ENCODE results near the gene SLC6A18. TPM values are rescaled to one million over a fixed set of nuclear protein-coding genes. Genes with fewer than 3 reads are reported as not detected.

Gene SLC6A18
- total and polyA plus RNA-seq, 2 of the 13 experiments (the other 11 are each of a cell fraction or from before 2014, with no cell fraction given): not detected

DNA sequence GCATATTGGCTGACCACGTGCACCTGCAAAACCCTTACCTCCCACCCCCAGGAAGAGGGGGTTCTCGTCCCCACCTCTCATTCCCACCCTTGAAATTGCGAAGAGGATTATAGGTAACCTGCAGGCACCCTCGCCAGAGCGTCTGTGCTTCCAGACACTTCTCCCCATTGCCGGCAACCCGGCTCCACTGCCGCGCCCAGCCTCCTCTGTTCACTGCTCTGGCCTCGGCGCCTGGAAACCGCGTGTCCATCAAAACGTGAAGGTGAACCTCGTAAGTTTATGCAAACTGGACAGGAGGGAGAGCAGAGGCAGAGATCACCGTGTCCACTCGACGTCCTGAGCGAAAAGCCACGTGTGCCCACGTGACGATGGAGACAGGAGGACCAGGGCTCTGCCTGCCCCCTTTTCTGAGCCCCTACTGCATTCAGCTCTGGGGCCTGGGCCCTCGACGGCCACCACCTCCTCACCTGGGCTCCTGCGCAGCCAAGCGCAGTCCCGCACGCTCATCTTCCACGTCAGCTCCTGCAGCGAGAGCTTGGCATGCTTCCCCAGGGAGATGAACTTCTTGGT lies 67.8 kb downstream of the SLC6A18 start:
- no peak overlapping the region for H3K9ac ChIP-seq (ENCODE audit: insufficient read depth, low read depth, low read length)
- intact Hi-C loops (cut with micrococcal nuclease; ENCODE audit: unreplicated experiment) (no loop called here), in situ Hi-C loops (cut with HindIII; ENCODE audit: extremely low pct_ligation_motif_present, low pct_unique_long_range_greater_than_20kb) (no loop called here)
- no peaks in the 10 kb centered on the region for H3K9me3 ChIP-seq (ENCODE audit: low read length)
- H3K4me2 ChIP-seq (ENCODE audit: low read depth, low read length): no peak overlapping the region
- no peaks in the 10 kb centered on the region for H3K36me3 ChIP-seq (replicated peaks in 1 of 2; ENCODE audit: control insufficient read depth in 1 of 2, insufficient read depth in 2 of 2, low read length in 2 of 2)
- peaks cover 5 to 21% of the 10 kb centered on the region in 2 experiments; a peak in 4 of 5 replicates for H3K27me3 ChIP-seq (ENCODE audit: control insufficient read depth in 1 of 2, insufficient read depth in 2 of 2, low read length in 2 of 2)
- H3K4me1 ChIP-seq (ENCODE audit: insufficient read depth, low read length): peaks cover 18% of the 10 kb centered on the region
- H3K27ac ChIP-seq (ENCODE audit: extremely low read length, insufficient read depth, low read length): no peak overlapping the region
- H3K4me3 ChIP-seq (replicated peaks in 1 of 3; ENCODE audit: insufficient read depth in 1 of 3, low read depth in 2 of 3, low read length in 3 of 3): no peak overlapping the region
- CTCF ChIA-PET (ENCODE audit: low intra/inter-chr PET ratio, low total read pairs): no interaction called here
- no peak overlapping the region for H2AFZ ChIP-seq (ENCODE audit: low read length)
- no peaks in the 10 kb centered on the region for H3K79me2 ChIP-seq (ENCODE audit: insufficient read depth, low read length)
- TF ChIP-seq FOXJ3 (CRISPR knock-in tag; IDR thresholded peaks at IDR 0.05; ENCODE audit: borderline replicate concordance) (no peak), ZNF24 (IDR thresholded peaks at IDR 0.05) (no peak)
- no peaks in the 10 kb centered on the region for H4K20me1 ChIP-seq (ENCODE audit: insufficient read depth, low read length)
- DNase-seq (ENCODE audit: low spot score) (no peak), ATAC-seq (no peak), FAIRE-seq (no peak)
- POLR2A ChIA-PET: no interaction called here
- WGBS (ENCODE audit: low lambda C conversion rate): 77% methylated on average over 29 of the region's 30 CpGs
- BruUV-seq (replicated peaks): no TSS peak

DNA sequence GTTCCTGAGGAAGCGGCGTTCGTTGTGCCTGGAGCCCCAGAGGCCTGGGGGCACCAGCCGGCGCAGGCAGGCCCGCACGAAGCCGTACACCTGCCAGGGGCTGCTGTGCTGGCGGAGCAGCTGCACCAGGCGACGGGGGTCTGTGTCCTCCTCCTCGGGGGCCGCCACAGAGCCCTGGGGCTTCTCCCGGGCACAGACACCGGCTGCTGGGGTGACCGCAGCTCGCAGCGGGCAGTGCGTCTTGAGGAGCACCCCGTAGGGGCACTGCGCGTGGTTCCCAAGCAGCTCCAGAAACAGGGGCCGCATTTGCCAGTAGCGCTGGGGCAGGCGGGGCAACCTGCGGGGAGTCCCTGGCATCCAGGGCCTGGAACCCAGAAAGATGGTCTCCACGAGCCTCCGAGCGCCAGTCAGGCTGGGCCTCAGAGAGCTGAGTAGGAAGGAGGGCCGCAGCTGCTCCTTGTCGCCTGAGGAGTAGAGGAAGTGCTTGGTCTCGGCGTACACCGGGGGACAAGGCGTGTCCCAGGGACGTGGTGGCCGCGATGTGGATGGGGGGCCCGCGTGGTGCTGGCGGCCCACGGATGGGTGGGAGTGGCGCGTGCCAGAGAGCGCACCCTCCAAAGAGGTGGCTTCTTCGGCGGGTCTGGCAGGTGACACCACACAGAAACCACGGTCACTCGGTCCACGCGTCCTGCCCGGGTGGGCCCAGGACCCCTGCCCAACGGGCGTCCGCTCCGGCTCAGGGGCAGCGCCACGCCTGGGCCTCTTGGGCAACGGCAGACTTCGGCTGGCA lies 68.4 kb downstream of the SLC6A18 start:
- in situ Hi-C loops (cut with HindIII; ENCODE audit: extremely low pct_ligation_motif_present, low pct_unique_long_range_greater_than_20kb): no loop called here
- H2AFZ ChIP-seq (ENCODE audit: low read length): no peak overlapping the region
- 82% methylated on average over 18 of the region's 60 CpGs for WGBS (ENCODE audit: low lambda C conversion rate)
- no TSS peak for BruUV-seq (replicated peaks)
- DNase-seq (ENCODE audit: low spot score): no peak
- H3K9ac ChIP-seq (ENCODE audit: insufficient read depth, low read depth, low read length): no peak overlapping the region
- no peaks in the 10 kb centered on the region for H4K20me1 ChIP-seq (ENCODE audit: insufficient read depth, low read length)
- no peak overlapping the region for H3K27ac ChIP-seq (ENCODE audit: extremely low read length, insufficient read depth, low read length)
- H3K36me3 ChIP-seq (replicated peaks in 1 of 2; ENCODE audit: control insufficient read depth in 1 of 2, insufficient read depth in 2 of 2, low read length in 2 of 2): no peaks in the 10 kb centered on the region
- H3K79me2 ChIP-seq (ENCODE audit: insufficient read depth, low read length): no peaks in the 10 kb centered on the region
- ATAC-seq: no peak
- no peak overlapping the region for H3K4me2 ChIP-seq (ENCODE audit: low read depth, low read length)
- H3K27me3 ChIP-seq (ENCODE audit: control insufficient read depth in 1 of 2, insufficient read depth in 2 of 2, low read length in 2 of 2): peaks cover 9 to 28% of the 10 kb centered on the region in 2 experiments; a peak in 4 of 5 replicates
- H3K9me3 ChIP-seq (ENCODE audit: low read length): no peaks in the 10 kb centered on the region
- TF ChIP-seq ZNF263 (CRISPR knock-in tag; IDR thresholded peaks at IDR 0.05) (no peak), ZNF841 (CRISPR knock-in tag; IDR thresholded peaks at IDR 0.05; ENCODE audit: borderline replicate concordance) (no peak), MTA1 (CRISPR knock-in tag; IDR thresholded peaks at IDR 0.05; ENCODE audit: borderline replicate concordance) (0 out of 2 replicates have a peak, but pooled peaks have one; percentile 11)
- H3K4me3 ChIP-seq (replicated peaks in 1 of 3; ENCODE audit: insufficient read depth in 1 of 3, low read depth in 2 of 3, low read length in 3 of 3): no peak overlapping the region
- ChIA-PET CTCF (ENCODE audit: low intra/inter-chr PET ratio, low total read pairs) (no interaction called here), POLR2A (no interaction called here)
- H3K4me1 ChIP-seq (ENCODE audit: insufficient read depth, low read length): peaks cover 18% of the 10 kb centered on the region
- FAIRE-seq: no peak
- intact Hi-C loops (cut with micrococcal nuclease; ENCODE audit: unreplicated experiment): no loop called here

Data from HepG2 (cell line).